ENCODE data around the gene SGMS2.
A peak's percentile ranks its signal among the peaks of the same experiment; 100 is the strongest.

The SGMS2 gene

GRCh38 chr4:107824350-107825071, at the start of gene SGMS2:
SGMS2 (plus strand) TSS chr4:107824932; CDS start chr4:107895554, 70,622 bp downstream.
- DNase-seq (ENCODE audit: low read depth): peak; percentile 90
- peak within 1 kb of the TSS; percentile 76 for H3K4me3 ChIP-seq (ENCODE audit: low read length)

GRCh38 chr4:107777890-107778289, 46.8 kb upstream of the SGMS2 start:
- TF ChIP-seq CTCF (conservative IDR thresholded peaks at IDR 0.05; ENCODE audit: low read depth, low read length): no peak
- no peak overlapping the region for H3K4me3 ChIP-seq (ENCODE audit: low read length)
- DNase-seq (ENCODE audit: low read depth): no peak

More at GRCh38 chr4:107824350-107825071, at the start of gene SGMS2:
- no peak for TF ChIP-seq CTCF (conservative IDR thresholded peaks at IDR 0.05; ENCODE audit: low read depth, low read length)

- no peak for TF ChIP-seq CTCF (conservative IDR thresholded peaks at IDR 0.05; ENCODE audit: low read depth, low read length)
Measured at GRCh38 chr4:107778784-107779530, 45.8 kb upstream of the SGMS2 start.

GRCh38 chr4:107780665-107781064, 44.1 kb upstream of the SGMS2 start:
- no peak for DNase-seq (ENCODE audit: low read depth)
- no peak overlapping the region for H3K4me3 ChIP-seq (ENCODE audit: low read length)
- no peak for TF ChIP-seq CTCF (conservative IDR thresholded peaks at IDR 0.05; ENCODE audit: low read depth, low read length)

More at GRCh38 chr4:107778784-107779530, 45.8 kb upstream of the SGMS2 start:
- no peak for DNase-seq (ENCODE audit: low read depth)
- H3K4me3 ChIP-seq (ENCODE audit: low read length): no peak overlapping the region

- peak; percentile 48 for DNase-seq (ENCODE audit: low read depth)
Measured at GRCh38 chr4:107791902-107792301, 32.8 kb upstream of the SGMS2 start.

GRCh38 chr4:107792711-107793110, 32.0 kb upstream of the SGMS2 start:
- DNase-seq (ENCODE audit: low read depth): no peak
- no peak for TF ChIP-seq CTCF (conservative IDR thresholded peaks at IDR 0.05; ENCODE audit: low read depth, low read length)

More at GRCh38 chr4:107791902-107792301, 32.8 kb upstream of the SGMS2 start:
- no peak overlapping the region for H3K4me3 ChIP-seq (ENCODE audit: low read length)
- no peak for TF ChIP-seq CTCF (conservative IDR thresholded peaks at IDR 0.05; ENCODE audit: low read depth, low read length)

More at GRCh38 chr4:107792711-107793110, 32.0 kb upstream of the SGMS2 start:
- no peak overlapping the region for H3K4me3 ChIP-seq (ENCODE audit: low read length)

Data from retinal pigment epithelial cell (primary cell).